ENCODE measurements around the gene RAB25.

GRCh38 chr1:156104861-156105832, 44.2 kb downstream of the RAB25 start:
- TF ChIP-seq ZBTB48 (tag by site-specific recombination; IDR thresholded peaks at IDR 0.05) = no peak
- TF ChIP-seq REST (tag by site-specific recombination; IDR thresholded peaks at IDR 0.05) = no peak
- TF ChIP-seq ZNF174 (tag by site-specific recombination; IDR thresholded peaks at IDR 0.05) = no peak
- TF ChIP-seq ZSCAN18 (tag by site-specific recombination; IDR thresholded peaks at IDR 0.05) = no peak
- TF ChIP-seq CTCF (tag by site-specific recombination; IDR thresholded peaks at IDR 0.05) = no peak
- no peak for TF ChIP-seq ZNF169 (tag by site-specific recombination; IDR thresholded peaks at IDR 0.05)
- no peak for TF ChIP-seq RBAK (tag by site-specific recombination; IDR thresholded peaks at IDR 0.05)
- TF ChIP-seq PRDM1 (tag by site-specific recombination; IDR thresholded peaks at IDR 0.05) = no peak
- no peak for TF ChIP-seq ZBTB49 (tag by site-specific recombination; IDR thresholded peaks at IDR 0.05; ENCODE audit: low read depth)
- TF ChIP-seq ZNF248 (tag by site-specific recombination; IDR thresholded peaks at IDR 0.05) = no peak

All from HEK293 (cell line).